Measurements from ENCODE around the gene ACSM2B.

The ACSM2B gene

DNA sequence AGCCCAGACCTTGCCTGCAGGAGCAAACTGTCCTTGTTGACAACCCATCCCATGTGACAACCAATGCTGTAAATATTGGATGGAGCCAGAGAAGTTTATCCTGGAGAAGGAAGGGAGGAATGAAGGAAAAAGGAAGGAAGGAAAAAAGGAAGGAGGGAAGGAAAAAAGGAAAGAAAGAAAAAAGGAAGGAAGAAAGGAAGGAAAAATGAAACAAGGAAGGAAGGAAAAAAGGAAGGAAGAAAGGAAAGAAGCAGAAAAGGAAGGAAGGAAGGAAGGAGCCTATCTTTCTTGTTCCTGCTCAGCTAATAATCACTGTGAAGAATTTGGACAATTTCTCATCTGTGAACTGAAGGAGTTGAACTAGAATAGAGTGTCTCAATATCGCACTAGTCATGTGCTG is 56.1 kb downstream of the ACSM2B start:
- no peaks in the 10 kb centered on the region for H3K79me2 ChIP-seq (ENCODE audit: low read length)
- H3K27ac ChIP-seq (ENCODE audit: low read length), result no peak overlapping the region
- H3K4me2 ChIP-seq (ENCODE audit: low read length), result no peak overlapping the region
- H4K20me1 ChIP-seq (ENCODE audit: insufficient read depth, low read length), result no peaks in the 10 kb centered on the region
- no peak for TF ChIP-seq EZH2phosphoT487 (IDR thresholded peaks at IDR 0.05; ENCODE audit: low read depth)
- TF ChIP-seq, protein P1, sequence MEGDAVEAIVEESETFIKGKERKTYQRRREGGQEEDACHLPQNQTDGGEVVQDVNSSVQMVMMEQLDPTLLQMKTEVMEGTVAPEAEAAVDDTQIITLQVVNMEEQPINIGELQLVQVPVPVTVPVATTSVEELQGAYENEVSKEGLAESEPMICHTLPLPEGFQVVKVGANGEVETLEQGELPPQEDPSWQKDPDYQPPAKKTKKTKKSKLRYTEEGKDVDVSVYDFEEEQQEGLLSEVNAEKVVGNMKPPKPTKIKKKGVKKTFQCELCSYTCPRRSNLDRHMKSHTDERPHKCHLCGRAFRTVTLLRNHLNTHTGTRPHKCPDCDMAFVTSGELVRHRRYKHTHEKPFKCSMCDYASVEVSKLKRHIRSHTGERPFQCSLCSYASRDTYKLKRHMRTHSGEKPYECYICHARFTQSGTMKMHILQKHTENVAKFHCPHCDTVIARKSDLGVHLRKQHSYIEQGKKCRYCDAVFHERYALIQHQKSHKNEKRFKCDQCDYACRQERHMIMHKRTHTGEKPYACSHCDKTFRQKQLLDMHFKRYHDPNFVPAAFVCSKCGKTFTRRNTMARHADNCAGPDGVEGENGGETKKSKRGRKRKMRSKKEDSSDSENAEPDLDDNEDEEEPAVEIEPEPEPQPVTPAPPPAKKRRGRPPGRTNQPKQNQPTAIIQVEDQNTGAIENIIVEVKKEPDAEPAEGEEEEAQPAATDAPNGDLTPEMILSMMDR (IDR thresholded peaks at IDR 0.05; ENCODE audit: low read depth, low read length), result no peak
- no peak overlapping the region for H3K4me3 ChIP-seq (ENCODE audit: low read length)
- no peak overlapping the region for H3K9ac ChIP-seq (ENCODE audit: low read length)
- H2AFZ ChIP-seq (ENCODE audit: low read depth, low read length), result no peak overlapping the region
- no peaks in the 10 kb centered on the region for H3K4me1 ChIP-seq (ENCODE audit: low read length)
- H3K27me3 ChIP-seq (ENCODE audit: low read depth, low read length), result peaks cover 10% of the 10 kb centered on the region; the same call in 1 of the 2 replicates
- no peaks in the 10 kb centered on the region for H3K9me3 ChIP-seq (ENCODE audit: insufficient read depth, low read length)
- no peaks in the 10 kb centered on the region for H3K36me3 ChIP-seq (replicated peaks; ENCODE audit: low read depth, low read length)

DNA sequence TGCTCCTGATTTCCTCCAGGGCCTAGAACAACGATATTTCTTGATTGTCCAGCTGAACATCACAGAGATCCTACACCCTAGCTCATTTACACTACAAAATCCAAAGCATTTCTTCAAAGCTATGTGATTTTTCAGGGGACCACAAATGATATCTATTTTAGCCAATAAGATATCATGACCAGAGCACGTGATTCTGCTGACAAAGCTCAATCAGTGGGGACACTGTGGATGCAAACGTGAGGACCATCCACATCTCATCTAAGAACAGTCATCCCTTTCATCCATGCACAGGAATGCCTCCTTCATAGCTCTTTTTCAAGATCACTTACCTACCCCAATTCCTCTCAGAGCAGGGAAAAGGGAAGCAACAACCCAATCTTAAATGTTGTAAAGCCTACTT is 56.9 kb downstream of the ACSM2B start:
- no peak overlapping the region for H3K9ac ChIP-seq (ENCODE audit: low read length)
- H2AFZ ChIP-seq (ENCODE audit: low read depth, low read length), result no peak overlapping the region
- no peak overlapping the region for H3K4me3 ChIP-seq (ENCODE audit: low read length)
- no peaks in the 10 kb centered on the region for H3K36me3 ChIP-seq (replicated peaks; ENCODE audit: low read depth, low read length)
- H3K9me3 ChIP-seq (ENCODE audit: insufficient read depth, low read length), result no peaks in the 10 kb centered on the region
- H3K4me1 ChIP-seq (ENCODE audit: low read length), result no peaks in the 10 kb centered on the region
- no peaks in the 10 kb centered on the region for H3K79me2 ChIP-seq (ENCODE audit: low read length)
- H3K27me3 ChIP-seq (ENCODE audit: low read depth, low read length), result peaks cover 10% of the 10 kb centered on the region; the same call in 1 of the 2 replicates
- no peak overlapping the region for H3K27ac ChIP-seq (ENCODE audit: low read length)
- no peaks in the 10 kb centered on the region for H4K20me1 ChIP-seq (ENCODE audit: insufficient read depth, low read length)
- H3K4me2 ChIP-seq (ENCODE audit: low read length), result no peak overlapping the region
- TF ChIP-seq EZH2phosphoT487 (IDR thresholded peaks at IDR 0.05; ENCODE audit: low read depth), result no peak
- TF ChIP-seq, protein P1 (IDR thresholded peaks at IDR 0.05; ENCODE audit: low read depth, low read length), result no peak

DNA sequence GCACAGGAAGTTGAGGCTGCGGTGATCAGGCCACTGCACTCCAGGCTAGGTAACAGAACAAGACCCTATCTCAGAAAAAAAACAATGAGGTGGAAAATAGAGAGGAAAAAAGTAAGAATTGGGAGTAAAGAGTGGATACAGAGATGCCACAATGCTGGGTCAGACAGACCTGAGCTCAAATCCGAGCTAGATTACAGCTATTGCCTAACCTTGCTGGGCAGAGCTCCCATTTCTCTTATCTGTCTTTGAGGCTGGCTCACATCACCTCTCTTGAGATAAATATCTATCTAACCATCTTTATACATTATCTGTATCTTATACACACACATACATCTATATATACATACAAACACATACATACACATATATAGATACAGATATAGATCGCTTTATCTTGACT is 59.0 kb downstream of the ACSM2B start:
- Histone ChIP-seq H3K9ac (ENCODE audit: low read length) (no peak overlapping the region), H3K9me3 (ENCODE audit: insufficient read depth, low read length) (no peaks in the 10 kb centered on the region), H4K20me1 (ENCODE audit: insufficient read depth, low read length) (no peaks in the 10 kb centered on the region), H3K79me2 (ENCODE audit: low read length) (no peaks in the 10 kb centered on the region), H3K27ac (ENCODE audit: low read length) (no peak overlapping the region), H2AFZ (ENCODE audit: low read depth, low read length) (no peak overlapping the region), H3K36me3 (replicated peaks; ENCODE audit: low read depth, low read length) (no peaks in the 10 kb centered on the region), H3K4me2 (ENCODE audit: low read length) (no peak overlapping the region), H3K4me3 (ENCODE audit: low read length) (no peak overlapping the region), H3K27me3 (ENCODE audit: low read depth, low read length) (peaks cover 25% of the 10 kb centered on the region), H3K4me1 (ENCODE audit: low read length) (no peaks in the 10 kb centered on the region)
- no peak for TF ChIP-seq EZH2phosphoT487 (IDR thresholded peaks at IDR 0.05; ENCODE audit: low read depth)
- TF ChIP-seq, protein P1 (IDR thresholded peaks at IDR 0.05; ENCODE audit: low read depth, low read length), result no peak

DNA sequence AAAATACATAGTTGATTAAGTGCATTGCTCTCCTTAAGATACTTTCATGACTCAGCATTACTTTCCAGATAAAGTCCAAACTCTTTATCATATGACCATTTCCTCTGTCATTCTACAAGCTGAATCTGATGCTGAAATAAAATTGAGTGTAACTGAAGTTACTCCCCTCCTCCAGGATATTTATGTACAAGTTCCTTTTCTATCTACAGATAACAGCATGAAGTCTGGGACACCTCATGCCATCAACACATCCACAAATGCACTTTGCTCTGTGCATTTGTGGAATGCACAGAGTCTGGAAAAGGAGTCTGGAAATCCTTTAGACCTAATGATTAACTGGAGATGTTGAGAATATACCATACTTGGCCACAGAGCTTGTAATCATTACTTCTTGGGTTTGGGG is 60.5 kb downstream of the ACSM2B start:
- no peak overlapping the region for H3K4me3 ChIP-seq (ENCODE audit: low read length)
- no peaks in the 10 kb centered on the region for H3K9me3 ChIP-seq (ENCODE audit: insufficient read depth, low read length)
- no peaks in the 10 kb centered on the region for H3K4me1 ChIP-seq (ENCODE audit: low read length)
- no peak overlapping the region for H3K4me2 ChIP-seq (ENCODE audit: low read length)
- peaks cover 25% of the 10 kb centered on the region for H3K27me3 ChIP-seq (ENCODE audit: low read depth, low read length)
- no peaks in the 10 kb centered on the region for H3K79me2 ChIP-seq (ENCODE audit: low read length)
- TF ChIP-seq, protein P1 (IDR thresholded peaks at IDR 0.05; ENCODE audit: low read depth, low read length), result no peak
- TF ChIP-seq EZH2phosphoT487 (IDR thresholded peaks at IDR 0.05; ENCODE audit: low read depth), result no peak
- no peak overlapping the region for H3K9ac ChIP-seq (ENCODE audit: low read length)
- H4K20me1 ChIP-seq (ENCODE audit: insufficient read depth, low read length), result no peaks in the 10 kb centered on the region
- no peak overlapping the region for H2AFZ ChIP-seq (ENCODE audit: low read depth, low read length)
- no peaks in the 10 kb centered on the region for H3K36me3 ChIP-seq (replicated peaks; ENCODE audit: low read depth, low read length)
- no peak overlapping the region for H3K27ac ChIP-seq (ENCODE audit: low read length)
